ENCODE data around the gene MCM3AP.

Gene MCM3AP

GRCh38 chr21:46187261-46187660 is 98.2 kb downstream of the MCM3AP start:
- Histone ChIP-seq H3K27ac (ENCODE audit: low read length) (no peak overlapping the region), H3F3A (ENCODE audit: insufficient read depth, low read length) (0 out of 2 replicates have a peak, but pooled peaks cover 10% of the 10 kb centered on the region), H3K4me1 (ENCODE audit: low read length) (peaks cover 12% of the 10 kb centered on the region), H4K20me1 (ENCODE audit: insufficient read depth, low read length) (no peaks in the 10 kb centered on the region), H3K36me3 (replicated peaks; ENCODE audit: insufficient read depth, low read length) (no peaks in the 10 kb centered on the region), H3K4me2 (ENCODE audit: low read depth, low read length) (no peak overlapping the region), H3K9me2 (replicated peaks; ENCODE audit: insufficient read depth, low read length) (no peaks in the 10 kb centered on the region), H3K27me3 (replicated peaks; ENCODE audit: insufficient read depth, low read length) (no peaks in the 10 kb centered on the region), H2AFZ (ENCODE audit: low read length) (no peak overlapping the region), H3K9me3 (replicated peaks; ENCODE audit: insufficient read depth, low read length) (no peaks in the 10 kb centered on the region), H3K9ac (ENCODE audit: low read length) (no peak overlapping the region), H3K79me2 (ENCODE audit: low read length) (0 out of 2 replicates have a peak, but pooled peaks cover 3% of the 10 kb centered on the region), H3K4me3 (ENCODE audit: low read length) (no peak overlapping the region)
- no peak for DNase-seq
- no peak for TF ChIP-seq EZH2phosphoT487 (IDR thresholded peaks at IDR 0.05; ENCODE audit: low read length)
- TF ChIP-seq EZH2 (optimal IDR thresholded peaks at IDR 0.05; ENCODE audit: low read depth, low read length): no peak
- TF ChIP-seq CTCF (IDR thresholded peaks at IDR 0.05; ENCODE audit: low read length): no peak

GRCh38 chr21:46185716-46186115 is 99.7 kb downstream of the MCM3AP start:
- Histone ChIP-seq H3K9me3 (replicated peaks; ENCODE audit: insufficient read depth, low read length) (no peaks in the 10 kb centered on the region), H3K4me2 (ENCODE audit: low read depth, low read length) (peak overlapping the region; percentile 76; the same call in 1 of the 2 replicates), H3K4me3 (ENCODE audit: low read length) (no peak overlapping the region), H3K9ac (ENCODE audit: low read length) (no peak overlapping the region), H3K79me2 (ENCODE audit: low read length) (0 out of 2 replicates have a peak, but pooled peaks cover 3% of the 10 kb centered on the region), H3F3A (ENCODE audit: insufficient read depth, low read length) (0 out of 2 replicates have a peak, but pooled peaks cover 10% of the 10 kb centered on the region), H2AFZ (ENCODE audit: low read length) (no peak overlapping the region), H3K27ac (ENCODE audit: low read length) (no peak overlapping the region), H3K27me3 (replicated peaks; ENCODE audit: insufficient read depth, low read length) (no peaks in the 10 kb centered on the region), H3K4me1 (ENCODE audit: low read length) (peaks cover 12% of the 10 kb centered on the region), H4K20me1 (ENCODE audit: insufficient read depth, low read length) (no peaks in the 10 kb centered on the region), H3K9me2 (replicated peaks; ENCODE audit: insufficient read depth, low read length) (no peaks in the 10 kb centered on the region), H3K36me3 (replicated peaks; ENCODE audit: insufficient read depth, low read length) (no peaks in the 10 kb centered on the region)
- TF ChIP-seq CTCF (IDR thresholded peaks at IDR 0.05; ENCODE audit: low read length) (no peak), EZH2 (optimal IDR thresholded peaks at IDR 0.05; ENCODE audit: low read depth, low read length) (no peak), EZH2phosphoT487 (IDR thresholded peaks at IDR 0.05; ENCODE audit: low read length) (no peak)
- peak; percentile 30 for DNase-seq
